ENCODE measurements around the gene POLN. TPM values are rescaled to one million over a fixed set of nuclear protein-coding genes. Genes with fewer than 3 reads are reported as not detected.

Gene POLN
- total and polyA plus RNA-seq, 2 of the 4 experiments (the other 2 are of a cell fraction) = 0.63 to 0.72 TPM

- no peak overlapping the region for H3K56ac ChIP-seq (ENCODE audit: extremely low read depth, insufficient read depth, low read length)
- no peak overlapping the region for H3K4ac ChIP-seq (ENCODE audit: low read depth, low read length)
- H3K18ac ChIP-seq (ENCODE audit: low read depth, low read length) = no peak overlapping the region
- no peak overlapping the region for H4K8ac ChIP-seq (ENCODE audit: low read depth in 2 of 2, low read length in 2 of 2)
- ATAC-seq (ENCODE audit: low read depth) (no peak), DNase-seq (no peak)
- no peaks in the 10 kb centered on the region for H3K9me3 ChIP-seq (ENCODE audit: control insufficient read depth, insufficient read depth, low read length)
- no peak overlapping the region for H3K4me3 ChIP-seq (ENCODE audit: insufficient read depth, low read depth, low read length)
- intact Hi-C loops (cut with micrococcal nuclease) (no loop called here), in situ Hi-C loops (cut with MboI; ENCODE audit: low sequenced_read_pairs) (no loop called here), dilution Hi-C loops (cut with HindIII; ENCODE audit: low sequenced_read_pairs, unreplicated experiment) (no loop called here)
- H2BK120ac ChIP-seq (ENCODE audit: low read depth, low read length) = no peak overlapping the region
- no peak overlapping the region for H3K9ac ChIP-seq (ENCODE audit: low read depth, low read length)
- TF ChIP-seq CEBPB (IDR thresholded peaks at IDR 0.05; ENCODE audit: low read depth, low read length) (no peak), POLR2A (IDR thresholded peaks at IDR 0.05; ENCODE audit: low read depth, low read length) (no peak), ELK1 (IDR thresholded peaks at IDR 0.05; ENCODE audit: borderline replicate concordance, low read depth, low read length) (no peak), CHD1 (IDR thresholded peaks at IDR 0.05; ENCODE audit: low read depth, low read length) (no peak), RFX5 (IDR thresholded peaks at IDR 0.05; ENCODE audit: low read depth, low read length) (no peak), CTCF (conservative IDR thresholded peaks at IDR 0.05; ENCODE audit: low read depth, low read length) (no peak)
- no peak overlapping the region for H2AK9ac ChIP-seq (replicated peaks; ENCODE audit: low read depth, low read length, poor library complexity)
- H2BK20ac ChIP-seq (ENCODE audit: low read depth, low read length) = no peak overlapping the region
- no peak overlapping the region for H2BK15ac ChIP-seq (ENCODE audit: low read depth, low read length)
- H2AK5ac ChIP-seq (ENCODE audit: low read depth, low read length) = no peak overlapping the region
- no peak overlapping the region for H3K23ac ChIP-seq (ENCODE audit: low read depth, low read length)
- no peak overlapping the region for H4K91ac ChIP-seq (ENCODE audit: insufficient read depth, low read depth, low read length)
- POLR2A ChIA-PET (ENCODE audit: unreplicated experiment) = no interaction called here
- BruUV-seq (replicated peaks) = no TSS peak
- no peak overlapping the region for H2BK5ac ChIP-seq (ENCODE audit: low read depth, low read length, poor library complexity, severe bottlenecking)
- no peaks in the 10 kb centered on the region for H4K20me1 ChIP-seq (ENCODE audit: insufficient read depth, low read length)
- H3K27me3 ChIP-seq (ENCODE audit: control insufficient read depth, insufficient read depth, low read length) = no peaks in the 10 kb centered on the region
- no peak overlapping the region for H2AFZ ChIP-seq (replicated peaks; ENCODE audit: low read length, poor library complexity)
- no peak overlapping the region for H3K14ac ChIP-seq (replicated peaks; ENCODE audit: low read depth, low read length)
- H3K79me1 ChIP-seq (ENCODE audit: low read depth in 1 of 2, low read length in 2 of 2) = no peaks in the 10 kb centered on the region; a peak in 1 of 4 replicates
- H3K4me1 ChIP-seq (ENCODE audit: control insufficient read depth, insufficient read depth, low read length) = no peaks in the 10 kb centered on the region
- no peak overlapping the region for H3K27ac ChIP-seq (ENCODE audit: insufficient read depth, low read length)
- WGBS, 2 experiments (ENCODE audit: extremely low coverage in 2 of 2, insufficient read length in 1 of 2) = 67% methylated on average over 3 of the region's 7 CpGs; no CpG with 5 or more reads in 1 of the 2 experiments
- peaks cover 9% of the 10 kb centered on the region; the same call in 1 of the 2 replicates for H3K9me1 ChIP-seq (ENCODE audit: insufficient read depth, low read length)
- CTCF ChIA-PET = no interaction called here
- no peak overlapping the region for H4K5ac ChIP-seq (ENCODE audit: low read depth, low read length)
- H3K4me2 ChIP-seq (ENCODE audit: low read depth, low read length) = no peak overlapping the region
- no peaks in the 10 kb centered on the region for H3K36me3 ChIP-seq (ENCODE audit: control insufficient read depth, insufficient read depth, low read length)
These were observed 62.2 kb downstream of the POLN start for GRCh38 chr4:2179717-2180116.

Measured in IMR-90 (cell line).